HCT116 (cell line): ENCODE measurements around the gene GALNT14. TPM values are rescaled to one million over a fixed set of nuclear protein-coding genes. Genes with fewer than 3 reads are reported as not detected.

Source experiments
- ATAC-seq: fragments of 200-7000 bp; cut with Tn5 transposase; 2 replicates; pipeline ENCODE4 v1.9.1; 2020; ENCODE audit warnings: mild to moderate bottlenecking, moderate library complexity
- BruUV-seq: library from RNA; stranded (reverse); fragments of 400-500 nt; replicated peaks from 2 replicates; lab custom pipeline; 2021; lab: Mats Ljungman, UMichigan
- CTCF ChIA-PET: fragments of 300-600 bp; sonication (Branson Sonifier 250); formaldehyde crosslinking; loops from one replicate; lab custom pipeline; 2021; ENCODE audit warnings: antibody characterized with exemption; lab: Charles Lee
- POLR2A ChIA-PET: fragments of 300-600, 350-600 bp; sonication (Branson Sonifier 250); formaldehyde crosslinking; loops from one replicate; lab custom pipeline; 2021; ENCODE audit warnings: antibody characterized with exemption; lab: Charles Lee
- RAD21 ChIA-PET, 2 experiments: fragments of 300-600 bp; sonication (Branson Sonifier 250); formaldehyde crosslinking; loops; one replicate each; lab custom pipeline; 2023; ENCODE audit warnings: low total read pairs in 2 of 2; ENCODE audit not compliant: uncharacterized antibody in 2 of 2, unreplicated experiment in 2 of 2, low non-redundant PET in 1 of 2; lab: Charles Lee
- DNase-seq: peaks from one replicate; pipeline ENCODE4 v3.0.0-alpha.2; 2010; ENCODE audit warnings: low read depth, low spot score
- H2AFZ ChIP-seq: fragments of 200-600 bp; shearing (Covaris generic), sonication (generic); 2 replicates; pipeline ENCODE4 v1.6.1; 2017; ENCODE audit warnings: low read depth, mixed run types, mixed read lengths, antibody characterized with exemption, low read length; ENCODE audit not compliant: poor library complexity, severe bottlenecking
- H3K27ac ChIP-seq: 2 replicates; pipeline ENCODE4 v1.5.1; 2012; ENCODE audit warnings: low read depth, low read length
- H3K27me3 ChIP-seq: fragments of 200-600 bp; sonication (generic); 2 replicates; pipeline ENCODE4 v1.6.1; 2016; ENCODE audit warnings: mixed run types, low read length, mixed read lengths; ENCODE audit not compliant: insufficient read depth
- H3K36me3 ChIP-seq, 2 experiments: fragments of 200-500 bp in 1 of 2; fragments of 200-600 bp in 1 of 2; sonication (Bioruptor generic) in 1 of 2; sonication (generic) in 1 of 2; 2 replicates each; pipeline versions ENCODE4 v1.5.1 to v1.6.1; 2014 to 2016; ENCODE audit warnings: low read length in 2 of 2, inconsistent platforms in 1 of 2, mixed read lengths in 1 of 2, mixed run types in 1 of 2; ENCODE audit not compliant: insufficient read depth in 2 of 2, control insufficient read depth in 1 of 2
- H3K4me1 ChIP-seq, 2 experiments: fragments of 200-600 bp in 1 of 2; sonication (generic) in 1 of 2; 2 replicates each; pipeline versions ENCODE4 v1.5.1 to v1.6.1; 2012 to 2017; ENCODE audit warnings: low read length in 2 of 2, inconsistent platforms in 1 of 2, mild to moderate bottlenecking in 1 of 2, mixed read lengths in 1 of 2, mixed run types in 1 of 2, moderate library complexity in 1 of 2; ENCODE audit not compliant: insufficient read depth in 2 of 2, control insufficient read depth in 1 of 2
- H3K4me2 ChIP-seq: fragments of 200-600 bp; sonication (generic); 2 replicates; pipeline ENCODE4 v1.6.1; 2017; ENCODE audit warnings: mixed run types, low read length, mixed read lengths
- H3K4me3 ChIP-seq, 2 experiments: fragments of 200-600 bp in 1 of 2; sonication (generic) in 1 of 2; replicated peaks in 1 of 2; 2 replicates each; pipeline ENCODE4 v1.5.1; 2011 to 2016; ENCODE audit warnings: low read length in 2 of 2, control low read depth in 1 of 2, low read depth in 1 of 2, mild to moderate bottlenecking in 1 of 2, mixed read lengths in 1 of 2, mixed run types in 1 of 2
- H3K79me2 ChIP-seq: fragments of 200-600 bp; sonication (generic); 2 replicates; pipeline ENCODE4 v1.6.1; 2017; ENCODE audit warnings: mild to moderate bottlenecking, mixed run types, low read length, moderate library complexity, mixed read lengths; ENCODE audit not compliant: insufficient read depth
- H3K9ac ChIP-seq: fragments of 200-600 bp; sonication (generic); 2 replicates; pipeline ENCODE4 v1.6.1; 2016; ENCODE audit warnings: low read length, mixed read lengths
- H3K9me2 ChIP-seq: fragments of 200-600 bp; sonication (generic), shearing (Covaris generic); 2 replicates; pipeline ENCODE4 v1.6.1; 2017; ENCODE audit warnings: mixed run types, mild to moderate bottlenecking, moderate library complexity; ENCODE audit not compliant: insufficient read depth
- H3K9me3 ChIP-seq, 2 experiments: fragments of 200-500 bp in 1 of 2; fragments of 200-600 bp in 1 of 2; sonication (Bioruptor generic) in 1 of 2; sonication (generic) in 1 of 2; 2 replicates each; pipeline ENCODE4 v1.6.1; 2014 to 2017; ENCODE audit warnings: low read length in 2 of 2, mixed read lengths in 2 of 2, inconsistent platforms in 1 of 2, low read depth in 1 of 2, mild to moderate bottlenecking in 1 of 2, mixed run types in 1 of 2, moderate library complexity in 1 of 2; ENCODE audit not compliant: control insufficient read depth in 1 of 2, insufficient read depth in 1 of 2
- H4K20me1 ChIP-seq: fragments of 200-600 bp; sonication (generic), shearing (Covaris generic); 2 replicates; pipeline ENCODE4 v1.6.1; 2017; ENCODE audit warnings: mixed run types, mild to moderate bottlenecking, moderate library complexity; ENCODE audit not compliant: insufficient read depth
- CEBPB ChIP-seq: IDR thresholded peaks from 2 replicates; pipeline ENCODE4 v1.6.1; 2012; ENCODE audit warnings: low read depth
- EGR1 ChIP-seq: IDR thresholded peaks from 2 replicates; pipeline ENCODE4 v1.6.1; 2012; ENCODE audit warnings: low read depth
- ELF1 ChIP-seq: IDR thresholded peaks from 2 replicates; pipeline ENCODE4 v1.6.1; 2012; ENCODE audit warnings: low read depth, borderline replicate concordance
- EZH2phosphoT487 ChIP-seq: fragments of 200-600 bp; IDR thresholded peaks from 2 replicates; pipeline ENCODE4 v1.6.1; 2018; ENCODE audit warnings: antibody characterized with exemption, borderline replicate concordance
- FOSL1 ChIP-seq: IDR thresholded peaks from 2 replicates; pipeline ENCODE4 v1.6.1; 2012; ENCODE audit warnings: low read depth
- JUND ChIP-seq: IDR thresholded peaks from 2 replicates; pipeline ENCODE4 v1.6.1; 2012
- POLR2AphosphoS5 ChIP-seq: IDR thresholded peaks from 2 replicates; pipeline ENCODE4 v1.6.1; 2011; ENCODE audit warnings: mild to moderate bottlenecking, low read depth, low read length, moderate library complexity
- RAD21 ChIP-seq: IDR thresholded peaks from 2 replicates; pipeline ENCODE4 v1.6.1; 2012; ENCODE audit warnings: low read depth, mild to moderate bottlenecking
- SP1 ChIP-seq: IDR thresholded peaks from 2 replicates; pipeline ENCODE4 v1.6.1; 2012; ENCODE audit warnings: low read depth
- SRF ChIP-seq: IDR thresholded peaks from 2 replicates; pipeline ENCODE4 v1.6.1; 2012; ENCODE audit warnings: low read depth
- YY1 ChIP-seq: IDR thresholded peaks from 2 replicates; pipeline ENCODE4 v1.6.1; 2011; ENCODE audit warnings: low read length, low read depth, moderate library complexity, mild to moderate bottlenecking; ENCODE audit not compliant: insufficient replicate concordance; ENCODE audit errors: extremely low read depth
- ZFX ChIP-seq: fragments of 450-650 bp; IDR thresholded peaks from 2 replicates; pipeline ENCODE4 v1.6.1; 2017
- ZNF274 ChIP-seq: fragments of 200-500 bp; sonication (Bioruptor generic); IDR thresholded peaks from 2 replicates; pipeline ENCODE4 v1.6.1; 2014; ENCODE audit warnings: mild to moderate bottlenecking, low read depth, low read length, inconsistent platforms
- intact Hi-C: fragments of 100-400 bp; cut with micrococcal nuclease; formaldehyde crosslinking; loops from 2 replicates; pipeline ENCODE4 v1.10.0; 2022
- total RNA-seq: library from RNA; stranded (reverse); gene quantifications from one replicate; pipeline ENCODE4 v1.2.1, GENCODE V29; 2021; ENCODE audit not compliant: unreplicated experiment
- TF ChIP-seq, protein P1 (sequence below): IDR thresholded peaks from 2 replicates; pipeline ENCODE4 v1.6.1; 2012; ENCODE audit warnings: low read depth

GALNT14 gene
- total RNA-seq, 1 experiment from 2014 or later: 11.2 TPM

DNA sequence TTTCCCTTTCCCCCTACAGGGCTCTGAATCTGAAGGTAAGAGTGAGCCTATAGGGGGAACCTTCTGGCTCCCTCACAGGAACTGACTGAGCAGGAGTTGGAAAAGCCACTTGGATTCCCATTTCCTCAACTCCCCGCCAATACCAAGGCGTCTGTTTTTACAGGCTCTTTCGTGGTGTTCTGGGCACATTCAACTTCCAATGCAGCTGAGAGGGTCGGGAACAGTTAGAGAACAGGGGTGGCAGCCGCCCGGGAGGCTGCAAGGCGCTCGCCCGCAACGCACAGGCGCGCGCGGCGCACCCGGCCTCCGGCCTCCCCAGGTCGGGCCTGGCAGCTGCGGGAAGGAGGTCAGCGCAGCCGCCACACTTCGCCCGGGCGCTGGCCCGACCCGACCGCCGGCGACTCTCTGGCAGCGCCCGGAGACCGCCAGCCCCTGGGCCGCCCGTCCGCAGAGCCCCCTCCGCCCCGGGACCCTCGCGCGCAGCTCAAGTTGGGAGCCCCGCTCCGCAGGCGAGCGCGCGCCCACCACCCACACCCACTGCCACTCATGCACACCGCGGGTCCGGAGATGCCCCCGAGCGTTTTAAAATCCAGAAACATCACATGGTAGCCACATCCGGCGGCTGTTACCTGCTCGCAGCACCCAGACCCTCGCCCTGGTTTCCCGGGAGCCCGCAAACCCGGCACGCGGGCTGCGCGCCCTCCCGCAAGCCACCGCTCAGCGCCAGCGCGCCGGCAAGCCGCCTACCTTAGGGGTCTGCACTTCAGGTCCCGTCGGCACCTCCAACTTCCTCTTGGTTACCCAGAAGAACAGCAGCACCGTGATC, 816 bp downstream of the GALNT14 start:
- no peaks in the 10 kb centered on the region; the same call in none of the 2 replicates for H4K20me1 ChIP-seq
- peaks cover 11% of the 10 kb centered on the region for H3K27me3 ChIP-seq
- H3K4me2 ChIP-seq: peak overlapping the region; percentile 81
- H3K79me2 ChIP-seq: peaks cover 33% of the 10 kb centered on the region; the same call in 1 of the 2 replicates
- CTCF ChIA-PET: interaction anchor here (0.8 to 1.4 kb wide), 4 partner anchors 8 to 426 kb away, joined by 3 to 4 read pairs (median 4); no protein-coding TSS in a partner anchor
- H3K9me2 ChIP-seq: no peaks in the 10 kb centered on the region
- RAD21 ChIA-PET: no interaction called here
- H3K9me3 ChIP-seq: no peaks in the 10 kb centered on the region
- H3K4me1 ChIP-seq: peaks cover 0 to 26% of the 10 kb centered on the region in 2 experiments; a peak in 2 of 4 replicates
- DNase-seq (no peak), ATAC-seq (peak; percentile 33)
- POLR2A ChIA-PET: no interaction called here
- H2AFZ ChIP-seq: no peak overlapping the region
- TF ChIP-seq EZH2phosphoT487 (no peak), ELF1 (no peak), YY1 (no peak), SRF (no peak), ZFX (peak; percentile 70), RAD21 (no peak)
- intact Hi-C loops: no loop called here
- H3K4me3 ChIP-seq: peak overlapping the region; percentile 49 to 62
- no peaks in the 10 kb centered on the region for H3K36me3 ChIP-seq
- BruUV-seq: no TSS peak
- peak overlapping the region; percentile 64 for H3K9ac ChIP-seq
- peak overlapping the region; percentile 54 for H3K27ac ChIP-seq

DNA sequence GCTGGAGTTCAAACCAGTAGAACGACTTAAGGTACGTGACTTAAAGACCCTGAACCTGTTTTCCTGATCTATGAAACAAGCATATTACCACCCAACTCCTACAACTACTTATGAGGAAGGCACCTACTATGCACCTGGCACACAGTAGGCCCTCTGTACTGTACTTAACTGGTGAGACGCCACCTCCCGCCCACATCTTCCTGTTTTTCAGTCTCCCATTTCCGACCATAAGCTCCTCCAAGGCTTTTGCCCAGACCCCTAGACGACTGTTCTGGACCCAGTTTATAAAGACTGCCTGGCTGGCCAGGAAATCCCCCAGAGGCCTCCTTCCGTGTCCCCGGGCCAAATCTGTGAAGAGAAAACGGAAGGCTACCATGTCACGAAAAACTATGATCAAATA, 1.5 kb downstream of the GALNT14 start:
- Histone ChIP-seq H2AFZ (no peak overlapping the region), H3K9me3 (no peaks in the 10 kb centered on the region), H3K27me3 (peaks cover 7% of the 10 kb centered on the region), H3K79me2 (peaks cover 39% of the 10 kb centered on the region; the same call in 1 of the 2 replicates), H3K4me2 (peak overlapping the region; percentile 81), H3K4me1 (peaks cover 0 to 27% of the 10 kb centered on the region in 2 experiments; a peak in 2 of 4 replicates), H3K27ac (no peak overlapping the region), H3K9ac (peak overlapping the region; percentile 64), H3K9me2 (no peaks in the 10 kb centered on the region), H3K4me3 (peak overlapping the region; percentile 49 to 62), H3K36me3 (no peaks in the 10 kb centered on the region), H4K20me1 (no peaks in the 10 kb centered on the region; the same call in none of the 2 replicates)
- ChIA-PET POLR2A (no interaction called here), CTCF (no interaction called here), RAD21 (no interaction called here)
- DNase-seq: no peak
- intact Hi-C loops: no loop called here
- no TSS peak for BruUV-seq
- no peak for ATAC-seq
- TF ChIP-seq JUND (no peak), EGR1 (no peak), YY1 (no peak), ELF1 (no peak), ZFX (no peak), POLR2AphosphoS5 (no peak), CEBPB (no peak), ZNF274 (no peak), SP1 (no peak), EZH2phosphoT487 (no peak), RAD21 (no peak), FOSL1 (no peak)
- TF ChIP-seq, protein P1, sequence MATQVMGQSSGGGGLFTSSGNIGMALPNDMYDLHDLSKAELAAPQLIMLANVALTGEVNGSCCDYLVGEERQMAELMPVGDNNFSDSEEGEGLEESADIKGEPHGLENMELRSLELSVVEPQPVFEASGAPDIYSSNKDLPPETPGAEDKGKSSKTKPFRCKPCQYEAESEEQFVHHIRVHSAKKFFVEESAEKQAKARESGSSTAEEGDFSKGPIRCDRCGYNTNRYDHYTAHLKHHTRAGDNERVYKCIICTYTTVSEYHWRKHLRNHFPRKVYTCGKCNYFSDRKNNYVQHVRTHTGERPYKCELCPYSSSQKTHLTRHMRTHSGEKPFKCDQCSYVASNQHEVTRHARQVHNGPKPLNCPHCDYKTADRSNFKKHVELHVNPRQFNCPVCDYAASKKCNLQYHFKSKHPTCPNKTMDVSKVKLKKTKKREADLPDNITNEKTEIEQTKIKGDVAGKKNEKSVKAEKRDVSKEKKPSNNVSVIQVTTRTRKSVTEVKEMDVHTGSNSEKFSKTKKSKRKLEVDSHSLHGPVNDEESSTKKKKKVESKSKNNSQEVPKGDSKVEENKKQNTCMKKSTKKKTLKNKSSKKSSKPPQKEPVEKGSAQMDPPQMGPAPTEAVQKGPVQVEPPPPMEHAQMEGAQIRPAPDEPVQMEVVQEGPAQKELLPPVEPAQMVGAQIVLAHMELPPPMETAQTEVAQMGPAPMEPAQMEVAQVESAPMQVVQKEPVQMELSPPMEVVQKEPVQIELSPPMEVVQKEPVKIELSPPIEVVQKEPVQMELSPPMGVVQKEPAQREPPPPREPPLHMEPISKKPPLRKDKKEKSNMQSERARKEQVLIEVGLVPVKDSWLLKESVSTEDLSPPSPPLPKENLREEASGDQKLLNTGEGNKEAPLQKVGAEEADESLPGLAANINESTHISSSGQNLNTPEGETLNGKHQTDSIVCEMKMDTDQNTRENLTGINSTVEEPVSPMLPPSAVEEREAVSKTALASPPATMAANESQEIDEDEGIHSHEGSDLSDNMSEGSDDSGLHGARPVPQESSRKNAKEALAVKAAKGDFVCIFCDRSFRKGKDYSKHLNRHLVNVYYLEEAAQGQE: no peak
